Stomach (tissue), 4 donors: ENCODE data around the gene CRIM1.

ENCODE experiments used
- CTCF ChIP-seq, 7 experiments: fragments of 450-650 bp in 4 of 7; fragments of 200-600 bp in 3 of 7; sonication (generic) in 3 of 7; IDR thresholded peaks; one replicate each; pipeline ENCODE4 v1.5.1; 2016 to 2019; ENCODE audit warnings: antibody characterized with exemption in 7 of 7, control low read depth in 2 of 7, mild to moderate bottlenecking in 1 of 7
- EP300 ChIP-seq: sonication (generic); formaldehyde crosslinking; IDR thresholded peaks from one replicate; pipeline ENCODE4 v1.6.1; 2017; ENCODE audit warnings: antibody characterized with exemption
- POLR2A ChIP-seq, 4 donors: fragments of 450-650 bp; IDR thresholded peaks; one replicate each; pipeline ENCODE4 v1.6.1; 2016; ENCODE audit warnings: antibody characterized with exemption in 4 of 4, control low read depth in 2 of 4, mild to moderate bottlenecking in 1 of 4, moderate library complexity in 1 of 4
- POLR2AphosphoS5 ChIP-seq, 3 donors: sonication (generic); formaldehyde crosslinking; IDR thresholded peaks; one replicate each; pipeline ENCODE4 v1.6.1; 2016; ENCODE audit warnings: antibody characterized with exemption in 3 of 3

GRCh38 chr2:36376992-36377738, 21.6 kb downstream of the CRIM1 start:
- no peak for TF ChIP-seq POLR2A (IDR thresholded peaks at IDR 0.05)
- no peak for TF ChIP-seq CTCF (IDR thresholded peaks at IDR 0.05)
- no peak for TF ChIP-seq EP300
- peak in 1 of 3 donors; percentile 42 for TF ChIP-seq POLR2AphosphoS5 (IDR thresholded peaks at IDR 0.05)
